GM23338 (cell line): Measurements from ENCODE around the gene RADIL. TPM values are rescaled to one million over a fixed set of nuclear protein-coding genes. Genes with fewer than 3 reads are reported as not detected.

ENCODE experiments used
- ATAC-seq: fragments of 200-7000 bp; cut with Tn5 transposase; 3 replicates; pipeline ENCODE4 v1.9.1; 2020
- DNase-seq: peaks from one replicate; pipeline ENCODE4 v3.0.0-alpha.2; 2015; ENCODE audit warnings: low spot score
- H2AFZ ChIP-seq: fragments of 200-600 bp; sonication (generic); 2 replicates; pipeline ENCODE4 v1.8.0; 2016; ENCODE audit warnings: antibody characterized with exemption, mild to moderate bottlenecking, moderate library complexity
- H3F3A ChIP-seq: fragments of 200-600 bp; sonication (generic); replicated peaks from 2 replicates; pipeline ENCODE4 v1.8.0; 2017; ENCODE audit warnings: antibody characterized with exemption, mixed run types, low read depth
- H3K27ac ChIP-seq: fragments of 200-600 bp; sonication (generic); 2 replicates; pipeline ENCODE4 v1.6.1; 2016; ENCODE audit warnings: low read depth
- H3K27me3 ChIP-seq: fragments of 200-600 bp; sonication (generic); 2 replicates; pipeline ENCODE4 v1.8.0; 2016; ENCODE audit warnings: mild to moderate bottlenecking, mixed run types, moderate library complexity; ENCODE audit not compliant: insufficient read depth
- H3K36me3 ChIP-seq: fragments of 200-600 bp; sonication (generic); 2 replicates; pipeline ENCODE4 v1.8.0; 2016; ENCODE audit warnings: mild to moderate bottlenecking; ENCODE audit not compliant: insufficient read depth
- H3K4me1 ChIP-seq: fragments of 200-600 bp; sonication (generic); 2 replicates; pipeline ENCODE4 v1.8.0; 2016; ENCODE audit warnings: mild to moderate bottlenecking, moderate library complexity; ENCODE audit not compliant: insufficient read depth
- H3K4me2 ChIP-seq: fragments of 200-600 bp; sonication (generic); 2 replicates; pipeline ENCODE4 v1.7.1; 2017; ENCODE audit warnings: mixed run types
- H3K4me3 ChIP-seq: fragments of 200-600 bp; sonication (generic); 2 replicates; pipeline ENCODE4 v1.6.1; 2016; ENCODE audit warnings: mixed run types
- H3K79me2 ChIP-seq: fragments of 200-600 bp; sonication (generic); replicated peaks from 2 replicates; pipeline ENCODE4 v1.8.0; 2017; ENCODE audit warnings: mild to moderate bottlenecking; ENCODE audit not compliant: insufficient read depth
- H3K9me2 ChIP-seq: fragments of 200-600 bp; sonication (generic); 2 replicates; pipeline ENCODE4 v1.8.0; 2017; ENCODE audit not compliant: insufficient read depth
- H4K20me1 ChIP-seq: fragments of 200-600 bp; sonication (generic); replicated peaks from 2 replicates; pipeline ENCODE4 v1.8.0; 2017; ENCODE audit warnings: mild to moderate bottlenecking; ENCODE audit not compliant: insufficient read depth
- H3K27ac Mint-ChIP-seq: 2 replicates; pipeline ENCODE4 v1.8.0; 2020; ENCODE audit warnings: inconsistent platforms, mild to moderate bottlenecking, moderate library complexity, mixed read lengths
- H3K27me3 Mint-ChIP-seq: 3 replicates; pipeline ENCODE4 v1.8.0; 2022; ENCODE audit warnings: low read depth, mild to moderate bottlenecking, moderate library complexity, mixed read lengths, inconsistent platforms; ENCODE audit not compliant: insufficient read depth, poor library complexity
- H3K36me3 Mint-ChIP-seq: 3 replicates; pipeline ENCODE4 v1.8.0; 2021; ENCODE audit warnings: low read depth, mild to moderate bottlenecking, inconsistent platforms, moderate library complexity, mixed read lengths
- H3K4me1 Mint-ChIP-seq: 3 replicates; pipeline ENCODE4 v1.8.0; 2020; ENCODE audit warnings: mild to moderate bottlenecking, inconsistent platforms, mixed read lengths
- H3K4me3 Mint-ChIP-seq: 3 replicates; pipeline ENCODE4 v1.8.0; 2021; ENCODE audit warnings: moderate library complexity, mild to moderate bottlenecking, inconsistent platforms, mixed read lengths
- H3K9me3 Mint-ChIP-seq: 3 replicates; pipeline ENCODE4 v1.8.0; 2020; ENCODE audit warnings: moderate library complexity, mild to moderate bottlenecking, inconsistent platforms, mixed read lengths
- CTCF ChIP-seq, 2 experiments: fragments of 200-600 bp in 1 of 2; sonication (generic) in 1 of 2; conservative IDR thresholded peaks; 2 replicates each; pipeline versions ENCODE4 v1.5.1 to v1.6.1; 2016 to 2017; ENCODE audit warnings: antibody characterized with exemption in 2 of 2, low read depth in 2 of 2, mild to moderate bottlenecking in 2 of 2, moderate library complexity in 1 of 2
- ETS1 ChIP-seq: IDR thresholded peaks from 2 replicates; pipeline ENCODE4 v1.6.1; 2016; ENCODE audit warnings: antibody characterized with exemption
- EZH2 ChIP-seq: fragments of 200-600 bp; sonication (generic); IDR thresholded peaks from one replicate; pipeline ENCODE4 v1.8.0; 2017; ENCODE audit warnings: antibody characterized with exemption, mild to moderate bottlenecking, low read depth; ENCODE audit not compliant: unreplicated experiment
- POLR2AphosphoS5 ChIP-seq: IDR thresholded peaks from 2 replicates; pipeline ENCODE4 v1.6.1; 2016; ENCODE audit warnings: antibody characterized with exemption, low read depth
- ZNF114 ChIP-seq: fragments of 250-450 bp; sonication (Bioruptor Pico); IDR thresholded peaks from 2 replicates; pipeline ENCODE4 v1.5.0; 2020; ENCODE audit warnings: mild to moderate bottlenecking, moderate library complexity
- ZNF331 ChIP-seq: fragments of 250-450 bp; sonication (Bioruptor Pico); IDR thresholded peaks from 2 replicates; pipeline ENCODE4 v1.5.0; 2020; ENCODE audit warnings: low read depth, mild to moderate bottlenecking, moderate library complexity
- polyA plus RNA-seq: library from polyadenylated mRNA; unstranded; fragments of >200 nt; fragmentation: Nextera tagmentation; extraction: Ambion mirVana; gene quantifications from 2 replicates; pipeline ENCODE4 v1.2.1, GENCODE V29; 2016
- total RNA-seq: library from RNA; depleted of rRNA; stranded (reverse); fragments of >200 nt; shearing (Covaris generic); gene quantifications from 2 replicates; pipeline ENCODE4 v1.2.3, GENCODE V29; 2014

The RADIL gene
- total and polyA plus RNA-seq, 2 experiments from 2014 or later: 4.3 to 9.8 TPM

GRCh38 chr7:4792537-4793126, 90.9 kb downstream of the RADIL start:
- H3K4me1 ChIP-seq: peaks cover 6% of the 10 kb centered on the region
- Mint-ChIP-seq H3K27ac (no peak overlapping the region), H3K4me3 (peak overlapping the region; percentile 47; the same call in 2 of the 3 replicates), H3K4me1 (peaks cover 13% of the 10 kb centered on the region), H3K36me3 (peaks cover 11% of the 10 kb centered on the region), H3K9me3 (no peaks in the 10 kb centered on the region; the same call in 2 of the 3 replicates), H3K27me3 (peaks cover 11% of the 10 kb centered on the region)
- DNase-seq: peak; percentile 53
- no peaks in the 10 kb centered on the region; the same call in 1 of the 2 replicates for H3K36me3 ChIP-seq
- no peak overlapping the region; the same call in 1 of the 2 replicates for H2AFZ ChIP-seq
- H3K27me3 ChIP-seq: no peaks in the 10 kb centered on the region
- H4K20me1 ChIP-seq: no peaks in the 10 kb centered on the region; the same call in 1 of the 2 replicates
- peak overlapping the region; percentile 75 for H3K4me3 ChIP-seq
- ATAC-seq: peak; percentile 69
- peak overlapping the region; percentile 50; the same call in 1 of the 2 replicates for H3K27ac ChIP-seq
- TF ChIP-seq CTCF (conservative IDR thresholded peaks at IDR 0.05; ENCODE audit: low read depth in 2 of 2) (peak in 1 of 2 experiments; percentile 38; a peak in 2 of 4 replicates), ZNF114 (CRISPR knock-in tag) (no peak), POLR2AphosphoS5 (no peak; the same call in 1 of the 2 replicates)
- no peaks in the 10 kb centered on the region for H3K79me2 ChIP-seq
- H3K4me2 ChIP-seq: peak overlapping the region; percentile 83
- no peaks in the 10 kb centered on the region for H3F3A ChIP-seq
- no peaks in the 10 kb centered on the region for H3K9me2 ChIP-seq

GRCh38 chr7:4791738-4792536, 91.6 kb downstream of the RADIL start:
- H3K4me1 Mint-ChIP-seq: peaks cover 13% of the 10 kb centered on the region
- Histone ChIP-seq H3K27ac (peak overlapping the region; percentile 50; the same call in 1 of the 2 replicates), H4K20me1 (no peaks in the 10 kb centered on the region; the same call in 1 of the 2 replicates), H2AFZ (no peak overlapping the region; the same call in 1 of the 2 replicates), H3K36me3 (no peaks in the 10 kb centered on the region; the same call in 1 of the 2 replicates), H3F3A (no peaks in the 10 kb centered on the region), H3K9me2 (no peaks in the 10 kb centered on the region), H3K4me3 (peak overlapping the region; percentile 75), H3K4me2 (peak overlapping the region; percentile 83), H3K79me2 (no peaks in the 10 kb centered on the region), H3K4me1 (peaks cover 6% of the 10 kb centered on the region), H3K27me3 (no peaks in the 10 kb centered on the region)
- ATAC-seq (peak; percentile 86), DNase-seq (peak; percentile 96)
- peaks cover 11% of the 10 kb centered on the region for H3K27me3 Mint-ChIP-seq
- peaks cover 11% of the 10 kb centered on the region for H3K36me3 Mint-ChIP-seq
- H3K9me3 Mint-ChIP-seq: no peaks in the 10 kb centered on the region; the same call in 2 of the 3 replicates
- no peak overlapping the region for H3K27ac Mint-ChIP-seq
- H3K4me3 Mint-ChIP-seq: peak overlapping the region; percentile 47
- TF ChIP-seq ZNF331 (CRISPR knock-in tag) (no peak), ETS1 (no peak), POLR2AphosphoS5 (peak; percentile 57), CTCF (conservative IDR thresholded peaks at IDR 0.05; ENCODE audit: low read depth in 2 of 2) (peak; percentile 66 to 82), EZH2 (no peak)
